Fibroblast of skin of right quadriceps (primary cell): ENCODE measurements around the gene FAM131C.
"Not testable (repeated sequence)": the region's sequence is repeated elsewhere in the genome, so short reads cannot be mapped to it uniquely, and the experiment has no call there.

Experiments
- DNase-seq: peaks from one replicate; pipeline ENCODE4 v3.0.0-alpha.2; 2013

The FAM131C gene, protein sequence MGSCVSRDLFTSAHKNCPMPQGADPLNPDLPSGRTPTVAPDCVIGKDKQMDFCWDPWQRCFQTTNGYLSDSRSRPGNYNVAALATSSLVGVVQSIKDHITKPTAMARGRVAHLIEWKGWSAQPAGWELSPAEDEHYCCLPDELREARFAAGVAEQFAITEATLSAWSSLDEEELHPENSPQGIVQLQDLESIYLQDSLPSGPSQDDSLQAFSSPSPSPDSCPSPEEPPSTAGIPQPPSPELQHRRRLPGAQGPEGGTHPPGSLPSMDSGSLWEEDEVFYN

DNA sequence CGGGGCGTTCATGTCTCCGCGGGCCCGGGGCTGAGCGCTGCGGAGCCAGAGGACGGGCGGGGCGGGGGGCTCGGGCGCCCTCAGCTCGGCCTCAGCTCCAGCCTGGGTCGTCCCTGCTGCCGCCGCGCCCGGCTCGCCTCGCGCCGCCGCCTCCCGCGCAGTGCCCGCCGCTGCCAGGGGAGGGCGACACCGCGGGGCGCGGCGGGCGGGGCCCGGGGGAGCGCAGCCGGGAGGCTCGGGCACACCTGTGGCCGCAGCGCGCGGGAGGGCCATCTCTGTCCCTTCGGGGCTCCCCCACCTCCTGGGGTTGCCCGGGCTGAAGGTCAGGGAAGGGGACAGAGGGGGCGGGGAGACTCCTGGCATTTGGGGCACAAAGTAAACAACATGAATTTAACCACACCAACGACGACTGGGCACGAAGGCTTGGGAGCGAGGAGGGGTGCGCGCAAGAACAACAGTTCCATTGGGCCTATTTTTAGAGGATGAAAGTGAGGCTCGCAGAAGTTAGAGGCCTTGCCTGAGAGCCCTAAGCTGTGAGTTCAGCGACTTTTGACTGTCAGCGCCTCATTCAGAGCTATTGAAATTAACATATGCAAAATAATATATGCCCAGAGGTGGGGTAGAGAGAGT is at the start of gene FAM131C:
TSS of gene FAM131C (minus strand) at position 162 of the 630 bp plus-strand sequence. CDS start 209 bp downstream, outside the sequence.
- no peak for DNase-seq

DNA sequence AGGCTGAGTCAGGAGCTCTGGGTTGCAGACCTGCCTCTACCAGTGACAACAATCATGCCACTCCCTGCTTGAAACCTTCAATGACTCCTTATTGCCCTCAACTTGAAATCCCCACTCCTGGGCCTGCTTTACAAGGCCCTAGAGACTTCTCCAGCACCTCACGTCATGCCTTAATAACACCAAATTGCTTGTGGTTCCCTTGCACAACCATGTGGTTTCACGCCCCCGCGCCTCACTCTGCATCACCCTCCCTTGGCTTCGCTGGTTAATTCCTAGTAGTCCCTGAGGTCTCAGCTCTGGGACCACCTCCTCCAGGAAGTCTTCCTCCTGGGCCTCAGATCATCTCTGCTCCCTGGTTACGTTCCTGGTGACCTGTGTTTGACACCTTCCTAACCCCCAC is 49.5 kb upstream of the FAM131C start:
- DNase-seq = peak; percentile 96

DNA sequence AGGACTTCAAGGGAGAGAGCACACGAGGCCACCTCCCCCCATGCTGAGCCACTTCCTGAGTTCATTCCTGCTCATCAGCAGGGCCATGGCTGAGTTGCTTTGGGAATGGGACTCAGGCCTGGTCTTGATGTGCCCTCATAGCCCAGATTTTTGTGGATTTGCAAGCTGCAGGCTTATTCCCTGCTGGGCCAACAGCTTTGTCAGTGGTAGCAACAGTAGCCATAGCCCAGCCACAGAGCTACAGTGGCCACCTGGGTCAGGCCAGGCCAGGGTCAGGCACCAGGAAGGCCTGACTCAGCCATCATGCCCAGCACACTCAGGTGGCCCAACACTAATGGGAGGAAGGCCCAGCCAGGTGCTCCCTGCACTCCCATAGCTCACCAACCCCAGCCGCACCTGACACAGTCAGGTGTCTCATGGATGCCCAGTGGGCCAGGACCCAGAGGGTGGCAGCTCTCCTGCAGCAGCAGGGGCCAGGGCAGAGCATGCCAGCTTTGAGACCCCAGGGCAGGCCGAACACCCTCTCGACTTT is 49.0 kb upstream of the FAM131C start:
- DNase-seq = peak; percentile 71

DNA sequence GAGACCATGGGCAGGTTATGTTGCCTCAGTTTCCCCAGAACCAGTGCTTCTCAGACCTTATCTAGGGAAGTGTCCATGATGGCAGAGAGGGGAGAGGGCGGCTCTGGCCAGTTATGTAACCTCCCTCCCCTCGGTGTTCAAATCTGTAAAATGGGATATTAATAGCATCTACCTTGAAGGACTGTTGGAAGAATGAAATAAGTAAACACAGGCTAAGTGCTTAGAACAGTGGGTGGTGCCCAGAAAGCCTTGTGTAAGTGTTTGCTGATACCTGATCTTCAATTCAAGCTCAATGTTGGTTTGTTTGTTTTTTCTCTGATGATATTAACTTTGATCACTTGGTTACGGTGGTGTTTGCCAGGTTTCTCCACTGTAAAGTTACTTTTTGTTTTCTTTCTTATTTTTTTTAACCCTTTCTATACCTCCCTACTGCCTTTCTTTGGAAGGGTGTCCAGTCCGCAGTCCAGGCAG is 47.5 kb upstream of the FAM131C start:
- DNase-seq = no peak

DNA sequence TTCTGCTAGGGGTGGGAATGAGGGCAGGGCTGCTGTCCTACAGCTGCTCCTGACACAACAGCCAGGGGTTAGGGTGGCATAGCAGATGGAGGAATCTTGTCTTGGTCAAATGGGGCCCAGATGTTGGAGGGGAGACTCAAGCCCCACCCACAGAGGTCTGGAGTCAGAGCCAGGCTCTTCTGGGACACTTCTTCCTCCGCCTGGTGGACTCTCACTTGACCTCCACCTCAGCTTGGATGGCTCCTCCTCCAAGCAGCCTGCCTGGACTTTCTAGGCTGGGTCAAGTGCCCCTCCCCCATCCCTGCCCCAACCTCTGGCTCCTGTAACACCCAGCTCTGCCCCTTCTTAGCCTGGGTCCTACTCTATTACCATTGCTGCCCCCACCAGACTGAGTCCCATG is 47.0 kb upstream of the FAM131C start:
- DNase-seq = no peak

DNA sequence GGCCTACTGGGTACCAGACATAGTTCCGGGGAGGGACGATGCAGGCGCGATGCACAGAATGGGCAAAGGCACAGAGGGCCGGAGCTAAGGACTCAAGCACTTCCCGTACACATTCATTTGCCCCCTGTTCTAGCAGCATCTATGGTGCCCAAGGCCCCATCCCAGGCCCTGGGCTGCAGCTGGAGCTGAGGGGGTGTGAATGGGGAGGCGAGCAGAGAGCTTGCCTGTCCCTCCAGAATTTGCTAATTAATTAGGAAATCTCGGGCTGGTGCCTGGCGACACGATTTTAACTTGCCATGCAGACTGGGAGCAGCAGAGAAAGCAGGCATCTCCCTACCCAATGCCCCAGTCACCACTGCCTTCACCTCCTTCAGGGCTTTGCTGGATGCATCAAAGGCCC is 46.5 kb upstream of the FAM131C start:
- no peak for DNase-seq

DNA sequence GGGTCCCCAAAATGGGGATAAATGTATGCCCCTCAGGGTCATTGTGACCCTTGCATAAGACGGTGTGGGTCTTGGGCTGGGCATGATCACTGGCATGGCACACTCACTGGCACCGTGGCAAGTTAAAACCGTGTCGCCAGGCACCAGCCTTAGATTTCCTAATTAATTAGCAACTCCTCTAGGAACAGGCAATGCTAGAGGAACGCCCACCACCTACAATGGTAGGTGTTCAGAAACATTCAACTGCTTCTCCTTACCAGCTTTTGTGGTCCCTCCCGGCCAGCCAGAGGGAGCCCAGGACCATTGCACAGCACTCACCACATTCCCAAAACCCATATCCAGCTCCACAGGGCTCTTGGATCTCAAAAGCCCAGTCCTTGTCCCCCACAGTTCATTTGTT is 46.1 kb upstream of the FAM131C start:
- DNase-seq = no peak

DNA sequence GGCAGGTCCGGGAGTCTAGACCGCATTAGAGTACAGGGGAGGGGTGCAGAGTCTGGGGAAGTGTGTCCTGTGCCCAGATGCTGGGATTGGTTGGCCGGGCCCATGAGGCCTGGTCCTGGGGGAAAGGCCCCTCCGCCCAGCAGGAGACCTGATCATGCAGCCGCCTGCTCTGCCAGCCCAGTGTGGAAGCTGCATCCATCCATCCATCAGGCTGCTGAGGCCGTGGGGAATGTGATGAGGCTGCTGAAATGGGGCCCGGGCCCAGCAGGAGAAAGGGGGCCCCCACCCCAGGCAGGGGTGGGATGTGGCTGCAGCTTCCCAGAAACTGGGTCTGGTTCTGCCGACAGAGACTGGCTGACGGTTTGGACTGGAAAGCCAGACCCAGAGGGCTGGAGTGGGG is 45.3 kb upstream of the FAM131C start:
- no peak for DNase-seq

DNA sequence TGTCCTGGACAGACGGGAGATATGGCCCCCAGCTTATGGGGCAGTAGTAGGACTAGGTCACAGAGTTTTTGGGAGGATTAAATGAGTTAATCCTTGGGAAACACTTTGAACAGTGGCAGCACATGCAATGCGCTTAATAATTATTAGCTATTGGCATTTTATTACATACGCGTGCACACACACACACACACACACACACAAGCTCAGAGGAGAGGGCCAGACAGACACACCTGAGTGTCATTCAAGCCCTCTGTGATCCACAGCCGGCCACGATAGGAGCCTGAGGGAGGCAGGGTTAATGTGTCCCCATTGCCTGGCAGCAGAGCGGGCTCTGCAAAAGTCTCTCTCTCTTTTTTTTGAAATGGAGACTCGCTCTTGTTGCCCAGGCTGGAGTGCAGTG is 44.5 kb upstream of the FAM131C start:
- no peak for DNase-seq

DNA sequence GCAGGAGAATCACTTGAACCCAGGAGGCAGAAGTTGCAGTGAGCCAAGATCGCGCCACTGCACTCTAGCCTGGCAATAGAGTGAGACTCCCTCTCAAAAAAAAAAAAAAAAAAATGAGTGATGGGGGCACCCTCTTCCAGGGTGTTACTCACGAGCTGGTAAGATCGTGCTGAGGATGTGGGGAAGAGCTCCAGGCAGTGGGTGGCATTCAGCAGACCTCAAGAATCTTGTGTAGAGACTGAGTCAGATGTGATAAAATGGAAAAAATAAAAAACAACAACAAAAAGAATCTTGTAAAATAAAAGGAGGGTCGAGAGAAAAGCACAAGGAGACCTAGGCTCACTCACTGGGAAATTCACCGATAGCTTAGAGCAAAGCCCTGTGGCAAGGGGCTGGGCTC is 43.9 kb upstream of the FAM131C start:
- peak; percentile 57 for DNase-seq

DNA sequence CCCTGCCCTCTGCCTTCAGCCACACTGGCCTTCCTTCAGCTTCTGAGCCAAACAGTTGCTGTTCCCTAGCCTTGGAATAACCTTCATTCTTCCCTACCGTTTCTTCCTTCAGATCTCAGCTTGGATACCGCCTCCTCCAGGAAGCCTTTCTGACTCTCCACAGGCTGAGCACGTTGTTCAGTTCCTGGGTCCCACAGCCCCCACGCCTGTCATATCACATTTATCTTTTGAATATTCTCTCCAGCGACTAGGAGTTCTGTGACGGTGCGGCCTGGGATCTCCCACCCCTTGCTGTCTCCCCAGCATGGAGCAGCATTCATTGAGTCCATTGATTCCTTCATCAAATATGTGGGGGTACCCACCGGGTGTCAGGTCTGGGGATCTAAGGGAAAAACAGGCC is 43.2 kb upstream of the FAM131C start:
- no peak for DNase-seq

DNA sequence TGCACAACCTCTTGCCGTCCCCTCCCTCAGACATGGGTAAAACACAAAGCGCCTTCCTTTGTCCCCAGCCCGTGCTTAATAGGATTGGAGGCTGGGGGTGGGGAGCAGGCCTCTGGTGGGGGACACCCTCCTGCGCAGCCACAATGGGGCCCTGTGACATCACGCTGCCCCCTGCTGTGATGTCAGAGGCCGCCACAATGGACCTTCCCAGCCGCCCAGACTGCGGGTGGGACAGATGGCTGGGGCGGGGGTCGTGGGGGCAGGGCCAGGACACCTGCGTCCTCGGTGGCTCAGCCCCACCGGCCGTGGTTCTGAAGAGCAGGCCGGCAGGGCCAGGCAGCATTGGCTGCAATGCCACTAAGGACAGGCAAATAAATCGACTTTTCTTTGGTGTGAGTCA is 42.6 kb upstream of the FAM131C start:
- no peak for DNase-seq

DNA sequence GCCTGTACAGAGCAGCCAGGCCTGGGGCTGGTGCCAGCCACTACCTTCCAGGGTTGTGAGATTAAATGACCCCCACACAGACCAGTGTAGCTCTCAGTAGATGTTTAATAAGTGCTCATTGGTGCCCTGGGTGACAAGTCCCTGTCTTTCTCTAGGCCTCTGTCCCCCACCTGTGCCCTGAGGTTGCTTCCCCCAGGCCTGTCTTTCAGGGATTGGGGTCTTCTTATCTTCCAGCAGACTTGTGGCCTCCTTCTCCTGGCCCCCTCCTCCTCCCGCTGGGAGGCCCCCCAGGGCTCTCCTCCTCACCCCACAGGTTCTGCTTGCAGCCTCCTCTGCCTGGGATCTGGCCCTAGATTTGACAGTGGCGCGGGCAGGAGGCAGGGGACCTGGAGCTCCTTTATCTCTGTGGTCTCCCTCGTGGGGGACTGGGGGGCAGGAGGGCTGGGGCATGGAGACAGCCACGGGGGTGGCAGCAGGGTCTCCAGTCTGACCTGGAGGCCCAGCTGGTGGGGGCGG is 42.1 kb upstream of the FAM131C start:
- no peak for DNase-seq

DNA sequence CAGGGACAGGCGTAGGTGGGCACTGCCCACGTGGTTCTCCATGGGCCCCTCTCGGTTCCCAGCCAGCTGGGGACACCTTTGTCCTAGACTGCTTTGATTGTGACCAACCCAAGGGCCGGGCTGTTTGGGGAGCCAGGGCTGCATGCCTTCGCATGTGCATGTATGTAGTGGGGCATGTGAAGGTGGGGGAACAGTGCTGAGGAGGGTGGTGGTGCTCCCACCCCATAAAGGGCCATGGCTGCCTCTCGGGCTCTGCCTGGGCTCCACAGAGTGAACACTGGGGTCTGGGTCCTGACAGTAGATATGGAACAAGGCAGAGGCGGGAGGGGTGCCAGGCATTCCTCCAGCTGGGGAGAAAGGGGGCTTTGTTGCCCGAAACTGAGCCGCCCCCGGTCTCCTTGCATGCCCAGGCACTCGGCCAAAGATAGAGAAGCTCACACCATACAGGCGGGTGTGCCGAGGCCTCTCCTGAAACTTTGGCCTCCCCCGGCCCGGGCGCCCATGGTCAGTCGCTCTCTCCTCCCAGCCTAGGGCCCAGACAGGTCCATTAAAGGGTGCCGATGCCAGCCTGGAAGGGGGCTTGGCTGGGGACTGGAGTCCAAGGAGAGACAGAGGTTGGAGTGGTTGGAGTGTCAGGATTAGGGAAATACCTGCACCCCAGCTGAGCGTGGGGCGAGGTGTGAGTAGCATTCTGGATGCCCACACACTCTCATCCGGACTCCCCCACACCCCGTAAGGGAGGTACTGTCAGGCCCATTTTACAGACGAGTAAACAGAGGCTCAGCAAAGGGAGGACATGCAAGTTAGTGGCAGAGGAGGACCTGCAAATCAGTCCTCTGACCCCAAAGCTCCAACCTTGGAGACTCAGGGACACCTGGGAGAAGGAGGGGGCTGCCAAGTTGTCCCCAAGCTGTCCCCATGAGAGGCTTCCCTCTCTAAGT is 41.3 kb upstream of the FAM131C start:
- no peak for DNase-seq

DNA sequence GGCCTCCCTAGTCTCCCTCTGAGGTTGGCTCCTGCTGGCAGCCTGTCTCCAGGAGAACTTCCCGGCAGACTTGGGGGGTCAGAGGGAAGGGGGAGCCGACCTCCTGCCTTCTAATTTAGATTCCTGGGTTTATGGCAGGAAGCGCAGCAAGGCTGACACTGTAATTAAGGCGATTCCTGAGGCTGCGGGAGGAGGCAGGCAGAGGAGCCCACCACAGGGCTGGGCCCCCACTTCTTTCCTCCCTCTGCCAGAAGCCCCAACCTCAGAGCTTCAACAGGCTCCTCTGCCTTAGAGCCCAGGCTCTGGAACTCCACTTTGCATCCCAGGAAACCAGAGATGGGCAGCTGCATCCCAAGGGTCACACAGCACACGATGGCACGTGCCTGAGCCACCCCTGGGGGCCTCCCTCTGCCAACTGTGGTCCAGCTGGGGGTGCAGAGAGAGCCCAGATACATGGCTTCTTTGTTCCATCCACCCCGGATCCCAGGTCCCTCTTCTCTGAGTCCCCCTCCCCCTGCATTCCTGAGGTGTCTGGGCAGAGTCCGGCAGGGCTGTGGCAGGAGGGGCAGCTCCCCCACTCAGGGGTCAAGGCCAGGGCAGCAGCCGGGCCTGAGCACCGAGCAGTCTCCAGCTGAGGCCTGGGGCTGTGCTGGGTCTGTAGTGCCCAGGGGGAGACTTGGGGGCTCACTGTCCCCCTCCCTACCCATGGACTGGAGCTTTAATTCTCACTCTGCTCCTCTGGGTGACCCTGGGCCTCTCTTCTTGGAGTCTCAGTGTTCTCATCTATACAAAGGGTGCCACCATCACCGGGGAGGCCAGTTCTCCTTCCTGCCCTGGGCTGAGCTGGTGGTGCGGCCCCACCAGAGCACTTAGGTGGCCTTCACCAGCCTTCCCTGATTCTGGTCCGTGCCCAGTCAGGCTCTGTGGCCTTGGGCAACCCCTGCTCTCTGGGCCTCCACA is 39.4 kb upstream of the FAM131C start:
- DNase-seq = peak; percentile 42

DNA sequence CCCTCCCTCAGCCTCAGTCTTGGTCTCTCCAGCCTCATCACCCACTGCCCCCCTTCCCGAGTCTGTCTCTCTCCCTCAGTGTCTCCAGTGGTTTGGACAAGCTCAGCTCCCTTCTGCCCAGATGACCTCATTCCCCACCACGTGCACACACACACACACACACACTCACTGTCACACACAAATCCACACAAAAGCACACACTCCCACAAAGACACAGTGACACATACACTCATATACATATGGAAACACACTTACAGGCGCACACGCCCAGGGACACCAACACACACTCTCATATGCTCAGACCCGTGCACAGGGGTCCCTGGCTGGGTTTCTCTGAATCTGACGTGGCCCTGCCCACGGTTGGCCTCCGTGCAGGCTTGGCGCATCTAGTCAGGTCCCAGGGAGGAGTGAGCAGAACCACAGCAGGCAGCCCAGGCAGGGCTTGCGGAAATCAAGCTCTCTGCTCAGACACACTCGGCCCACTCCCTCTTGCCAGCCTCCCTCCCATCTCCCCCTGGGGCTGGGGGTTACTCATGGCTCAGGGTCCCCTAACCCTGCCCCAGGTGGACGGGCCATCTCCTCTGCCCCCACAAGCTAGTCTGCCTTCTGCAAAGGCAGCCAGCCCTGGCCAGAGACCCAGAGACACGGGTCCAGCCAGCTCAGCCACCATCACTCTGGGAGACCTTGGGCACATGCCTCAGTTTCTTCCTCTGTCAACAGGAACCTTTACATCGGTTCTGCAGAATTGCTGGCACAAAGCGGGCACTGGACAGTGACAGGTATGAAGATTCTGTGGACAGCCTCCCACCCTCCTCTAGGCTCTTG is 38.5 kb upstream of the FAM131C start:
- DNase-seq = peak; percentile 73

DNA sequence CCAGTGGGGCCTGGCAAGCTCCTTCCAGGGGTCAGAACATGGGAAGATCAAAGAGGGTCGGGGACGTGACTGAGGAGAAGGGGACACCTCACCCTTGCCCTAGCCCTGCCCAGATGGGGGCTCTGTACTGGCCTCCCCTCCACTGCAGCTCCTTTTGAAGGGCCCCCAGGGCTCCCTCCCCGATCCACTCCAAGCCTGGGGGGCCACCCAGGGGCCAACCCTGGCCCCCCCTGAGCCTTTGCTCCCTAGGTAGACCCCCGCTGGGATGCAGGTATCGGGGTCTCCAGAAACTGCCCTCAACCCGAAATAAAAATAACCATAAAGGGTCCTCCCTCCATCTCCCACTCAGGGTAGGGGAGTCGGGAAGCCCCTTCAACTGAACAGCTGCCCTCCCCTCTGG is 37.4 kb upstream of the FAM131C start:
- no peak for DNase-seq

DNA sequence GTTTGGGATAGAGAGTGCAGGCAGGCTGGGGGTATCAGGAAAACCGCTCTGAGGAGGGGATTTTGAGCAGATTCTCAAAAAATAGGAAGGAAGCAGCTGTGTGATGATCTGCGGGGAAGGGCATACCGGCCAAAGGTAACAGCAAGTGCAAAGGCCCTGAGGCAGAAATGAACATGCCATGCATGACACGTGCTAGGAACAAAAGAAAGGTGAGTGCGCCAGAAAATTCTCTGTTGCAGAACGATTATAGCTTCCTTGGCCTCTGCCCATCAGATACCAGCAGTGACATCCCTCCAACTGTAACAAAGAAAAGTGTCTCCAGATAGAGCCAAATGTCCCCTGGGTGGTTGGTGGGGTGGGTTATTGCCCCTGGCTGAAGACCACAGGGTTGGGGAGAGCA is 37.0 kb upstream of the FAM131C start:
- DNase-seq = no peak

DNA sequence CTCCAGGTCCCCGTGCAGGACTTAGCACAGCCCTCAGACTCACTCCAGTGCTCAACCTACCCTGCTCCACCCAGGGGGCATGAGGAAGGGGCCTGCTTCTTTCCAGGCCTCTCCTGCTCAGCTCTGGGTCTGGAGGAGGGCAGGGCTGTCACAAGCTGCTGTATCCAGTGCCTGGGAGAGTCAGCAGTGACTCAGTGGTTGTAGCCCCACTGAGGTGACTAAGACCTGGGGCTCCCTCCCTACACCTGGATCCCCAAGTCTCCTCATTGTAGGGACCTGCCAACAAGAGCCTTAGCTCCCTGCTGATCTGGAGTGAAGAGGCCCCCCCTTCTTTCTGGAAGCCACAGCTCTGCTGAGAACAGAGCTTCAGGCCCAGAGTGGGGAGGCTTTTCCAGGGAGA is 36.1 kb upstream of the FAM131C start:
- no peak for DNase-seq

DNA sequence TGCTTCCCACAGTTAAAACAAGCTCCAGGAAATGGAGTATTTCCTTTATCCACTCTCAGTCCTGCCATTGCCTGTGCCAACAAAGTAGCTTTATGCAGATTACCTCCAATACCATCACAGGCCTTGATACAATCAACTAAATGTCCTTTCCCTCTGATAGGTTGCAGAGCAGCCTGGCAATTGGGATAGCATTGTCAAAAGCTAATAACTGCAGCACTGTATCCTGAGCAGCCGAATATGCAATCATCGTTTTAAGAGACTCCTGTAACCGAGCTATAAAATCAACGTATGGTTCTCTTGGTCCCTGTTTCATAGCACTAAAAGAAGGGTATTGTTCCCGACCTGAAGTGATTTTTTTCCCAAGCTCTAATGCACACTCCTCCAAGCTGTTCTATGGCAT is 33.6 kb upstream of the FAM131C start:
- not testable (repeated sequence) for DNase-seq

DNA sequence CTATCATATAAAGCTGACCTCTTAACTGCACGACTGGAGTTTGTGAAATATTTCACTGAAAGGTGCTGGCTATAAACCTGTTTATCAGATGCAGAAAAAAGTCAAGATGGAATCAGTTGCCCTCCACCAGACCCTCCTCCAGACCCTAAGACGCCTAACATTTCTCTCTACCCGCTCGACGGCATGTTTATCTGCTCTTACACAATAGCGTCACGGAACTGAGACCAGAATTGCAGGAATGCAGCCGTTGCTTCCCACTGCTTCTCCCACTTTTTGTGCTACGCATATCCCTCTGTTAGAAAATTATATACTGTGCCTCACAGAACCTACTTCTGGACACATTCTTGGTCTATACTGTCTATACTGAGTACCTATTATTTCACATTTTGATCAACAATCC is 28.2 kb upstream of the FAM131C start:
- no peak for DNase-seq
